Transverse colon (tissue), 4 donors: ENCODE results near the gene ODF2L. TPM values are rescaled to one million over a fixed set of nuclear protein-coding genes. Genes with fewer than 3 reads are reported as not detected.
"Not testable (repeated sequence)": the region's sequence is repeated elsewhere in the genome, so short reads cannot be mapped to it uniquely, and the experiment has no call there.

Experiments used
- DNase-seq: peaks from one replicate; pipeline ENCODE4 v3.0.0-alpha.2; 2019
- H3K27ac ChIP-seq, 4 donors: fragments of 200-600 bp; sonication (generic); 2 replicates each; pipeline ENCODE4 v1.5.1; 2016 to 2018; ENCODE audit warnings: inconsistent platforms in 4 of 4
- H3K27me3 ChIP-seq: fragments of 200-600 bp; sonication (generic); 2 replicates; pipeline ENCODE4 v1.5.1; 2017; ENCODE audit warnings: inconsistent platforms
- H3K36me3 ChIP-seq, 4 donors: fragments of 200-600 bp; sonication (generic); 2 replicates each; pipeline ENCODE4 v1.5.1; 2017 to 2019; ENCODE audit warnings: inconsistent platforms in 4 of 4
- H3K4me1 ChIP-seq, 4 donors: fragments of 200-600 bp; sonication (generic); 2 replicates each; pipeline ENCODE4 v1.5.1; 2017 to 2020; ENCODE audit warnings: inconsistent platforms in 4 of 4
- H3K4me3 ChIP-seq, 4 donors: fragments of 200-600 bp; sonication (generic); 1 replicate in 1 of 4; 2 replicates in 3 of 4; pipeline versions ENCODE4 v1.5.1 to v1.6.1; 2017 to 2019; ENCODE audit warnings: inconsistent platforms in 4 of 4
- H3K9me3 ChIP-seq, 2 donors: fragments of 200-600 bp; sonication (generic); 2 replicates each; pipeline ENCODE4 v1.5.1; 2017 to 2019; ENCODE audit warnings: inconsistent platforms in 2 of 2
- EP300 ChIP-seq: sonication (generic); formaldehyde crosslinking; IDR thresholded peaks from one replicate; pipeline ENCODE4 v1.6.1; 2017; ENCODE audit warnings: antibody characterized with exemption, low read depth
- POLR2A ChIP-seq: fragments of 450-650 bp; IDR thresholded peaks from one replicate; pipeline ENCODE4 v1.6.1; 2016; ENCODE audit warnings: antibody characterized with exemption, mild to moderate bottlenecking, moderate library complexity
- POLR2AphosphoS5 ChIP-seq, 3 donors: sonication (generic); formaldehyde crosslinking; IDR thresholded peaks; one replicate each; pipeline ENCODE4 v1.6.1; 2016; ENCODE audit warnings: antibody characterized with exemption in 3 of 3
- WGBS, 2 donors: methylation state at CpG; one replicate each; pipeline ENCODE4 v1.1.5; 2018; ENCODE audit warnings: low coverage in 1 of 2; 5-methylcytosine and 5-hydroxymethylcytosine counted together
- in situ Hi-C, 4 donors: fragments of 200-750 bp; cut with MboI; loops; one replicate each; pipeline versions ENCODE4 v1.15.0 to v1.15.1; 2017; ENCODE audit warnings: low sequenced_read_pairs in 3 of 4, low pct_ligation_motif_present in 1 of 4, low pct_unique_long_range_greater_than_20kb in 1 of 4
- intact Hi-C: fragments of 100-400 bp; cut with DNase I; formaldehyde crosslinking; loops from one replicate; pipeline ENCODE4 v1.15.1; 2023; ENCODE audit warnings: low total_unique reads
- total RNA-seq, 4 donors: library from RNA; depleted of rRNA; stranded (reverse); fragments of >200 nt; gene quantifications; one replicate each; pipeline ENCODE4 v1.1.0, GENCODE V29; 2016
- TF ChIP-seq, protein P1 (sequence below), 5 experiments: fragments of 200-600 bp in 3 of 5; fragments of 450-650 bp in 2 of 5; sonication (generic) in 3 of 5; IDR thresholded peaks; 1 replicate in 2 of 5; 2 replicates in 3 of 5; pipeline ENCODE4 v1.5.1; 2016 to 2017; ENCODE audit warnings: antibody characterized with exemption in 5 of 5, inconsistent platforms in 3 of 5, mild to moderate bottlenecking in 2 of 5, moderate library complexity in 1 of 5

The ODF2L gene
- total RNA-seq, 4 donors from 2014 or later: 43.6 to 89.2 (median 55.9) TPM

- DNase-seq: no peak
- 92 to 100% methylated on average over 1 of the region's 1 CpG for WGBS, 2 donors
- Histone ChIP-seq H3K27ac (no peak overlapping the region), H3K27me3 (no peaks in the 10 kb centered on the region), H3K4me3 (no peak overlapping the region), H3K9me3 (peaks cover 0 to 4% of the 10 kb centered on the region in 2 donors), H3K4me1 (no peaks in the 10 kb centered on the region), H3K36me3 (peaks cover 0 to 30% (median 17%) of the 10 kb centered on the region in 4 donors)
- TF ChIP-seq POLR2AphosphoS5 (IDR thresholded peaks at IDR 0.05) (no peak), EP300 (no peak), POLR2A (no peak)
- TF ChIP-seq, protein P1, sequence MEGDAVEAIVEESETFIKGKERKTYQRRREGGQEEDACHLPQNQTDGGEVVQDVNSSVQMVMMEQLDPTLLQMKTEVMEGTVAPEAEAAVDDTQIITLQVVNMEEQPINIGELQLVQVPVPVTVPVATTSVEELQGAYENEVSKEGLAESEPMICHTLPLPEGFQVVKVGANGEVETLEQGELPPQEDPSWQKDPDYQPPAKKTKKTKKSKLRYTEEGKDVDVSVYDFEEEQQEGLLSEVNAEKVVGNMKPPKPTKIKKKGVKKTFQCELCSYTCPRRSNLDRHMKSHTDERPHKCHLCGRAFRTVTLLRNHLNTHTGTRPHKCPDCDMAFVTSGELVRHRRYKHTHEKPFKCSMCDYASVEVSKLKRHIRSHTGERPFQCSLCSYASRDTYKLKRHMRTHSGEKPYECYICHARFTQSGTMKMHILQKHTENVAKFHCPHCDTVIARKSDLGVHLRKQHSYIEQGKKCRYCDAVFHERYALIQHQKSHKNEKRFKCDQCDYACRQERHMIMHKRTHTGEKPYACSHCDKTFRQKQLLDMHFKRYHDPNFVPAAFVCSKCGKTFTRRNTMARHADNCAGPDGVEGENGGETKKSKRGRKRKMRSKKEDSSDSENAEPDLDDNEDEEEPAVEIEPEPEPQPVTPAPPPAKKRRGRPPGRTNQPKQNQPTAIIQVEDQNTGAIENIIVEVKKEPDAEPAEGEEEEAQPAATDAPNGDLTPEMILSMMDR (IDR thresholded peaks at IDR 0.05): no peak
- in situ Hi-C loops: no loop called here
- intact Hi-C loops: no loop called here
Observed at GRCh38 chr1:86352086-86352485, 44.0 kb downstream of the ODF2L start.

DNA sequence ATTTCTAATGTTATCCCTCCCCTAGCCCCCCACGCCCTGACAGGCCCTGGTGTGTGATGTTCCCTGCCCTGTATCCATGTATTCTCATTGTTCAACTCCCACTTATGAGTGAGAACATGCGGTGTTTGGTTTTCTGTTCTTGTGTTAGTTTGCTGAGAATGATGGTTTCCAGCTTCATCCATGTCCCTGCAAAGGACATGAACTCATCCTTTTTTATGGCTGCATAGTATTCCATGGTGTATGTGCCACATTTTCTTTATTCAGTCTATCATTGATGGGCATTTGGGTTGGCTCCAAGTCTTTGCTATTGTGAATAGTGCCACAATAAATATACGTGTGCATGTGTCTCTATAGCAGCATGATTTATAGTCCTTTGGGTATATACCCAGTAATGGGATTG lies 45.9 kb downstream of the ODF2L start:
- DNase-seq, H3K9me3 ChIP-seq, H3K27ac ChIP-seq, H3K27me3 ChIP-seq, in situ Hi-C loops, intact Hi-C loops, H3K4me1 ChIP-seq, H3K4me3 ChIP-seq: not testable (repeated sequence)
- 97 to 100% methylated on average over 1 to 3 of the region's 3 CpGs for WGBS, 2 donors
- H3K36me3 ChIP-seq: peaks cover 0 to 30% (median 17%) of the 10 kb centered on the region in 4 donors

DNA sequence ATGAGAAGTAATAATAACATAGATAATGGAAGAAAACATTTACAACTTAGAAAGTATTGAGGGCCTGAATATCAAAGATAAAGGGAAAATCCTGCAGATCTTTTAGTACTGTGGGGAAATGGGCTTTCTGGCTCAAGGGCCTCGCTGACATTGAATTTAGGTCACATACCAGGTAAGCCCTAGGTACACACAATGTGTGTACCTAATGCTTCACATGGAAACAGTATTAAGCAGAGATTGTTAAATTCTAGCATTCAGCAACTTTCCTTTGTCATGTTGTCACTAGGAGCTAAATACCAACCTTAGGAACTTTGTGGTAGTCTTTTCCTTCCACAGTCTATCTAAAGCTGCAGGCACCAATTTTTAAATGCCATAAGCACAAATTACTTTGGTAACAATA lies 49.7 kb downstream of the ODF2L start:
- in situ Hi-C loops: no loop called here
- 92% methylated on average over 1 of the region's 1 CpG; no CpG with 5 or more reads in 1 of the 2 donors for WGBS, 2 donors
- no peaks in the 10 kb centered on the region for H3K4me1 ChIP-seq
- H3K27me3 ChIP-seq: no peaks in the 10 kb centered on the region
- H3K9me3 ChIP-seq: peaks cover 0 to 4% of the 10 kb centered on the region in 2 donors
- peaks cover 0 to 2% (median 0%) of the 10 kb centered on the region in 4 donors for H3K36me3 ChIP-seq
- no peak for TF ChIP-seq EP300
- no peak overlapping the region for H3K27ac ChIP-seq
- intact Hi-C loops: no loop called here
- no peak overlapping the region for H3K4me3 ChIP-seq
- DNase-seq: no peak

GRCh38 chr1:86345042-86345441 lies 51.1 kb downstream of the ODF2L start:
- intact Hi-C loops: no loop called here
- WGBS, 2 donors: 89% methylated on average over 2 of the region's 2 CpGs
- H3K4me3 ChIP-seq: no peak overlapping the region
- in situ Hi-C loops: no loop called here
- H3K27me3 ChIP-seq: no peaks in the 10 kb centered on the region
- H3K36me3 ChIP-seq: no peaks in the 10 kb centered on the region
- no peak overlapping the region for H3K27ac ChIP-seq
- no peaks in the 10 kb centered on the region for H3K9me3 ChIP-seq
- no peaks in the 10 kb centered on the region for H3K4me1 ChIP-seq
- DNase-seq: no peak
- TF ChIP-seq POLR2A (no peak), EP300 (no peak), POLR2AphosphoS5 (IDR thresholded peaks at IDR 0.05) (no peak)
- TF ChIP-seq, protein P1 (IDR thresholded peaks at IDR 0.05): no peak

DNA sequence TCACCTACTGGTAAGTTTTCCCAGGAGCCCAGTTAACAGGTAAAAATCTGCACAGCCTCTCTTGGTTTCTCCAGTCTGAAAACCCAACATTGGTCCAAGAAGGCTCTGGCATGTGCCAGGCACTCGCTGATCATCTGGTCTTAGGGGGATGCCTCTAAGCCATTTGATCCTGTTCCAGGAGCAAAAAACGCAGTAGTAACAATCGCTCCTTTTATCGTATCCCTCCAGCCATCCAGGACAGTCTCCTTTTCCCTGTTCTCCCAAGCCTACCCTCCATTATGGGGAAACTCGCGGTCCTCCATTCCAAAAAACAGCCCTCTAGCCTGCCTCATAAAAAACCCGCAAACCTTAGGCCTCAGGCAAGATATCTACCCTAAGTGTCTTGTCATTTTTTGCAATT lies 56.2 kb downstream of the ODF2L start:
- intact Hi-C loops: no loop called here
- no peak for DNase-seq
- Histone ChIP-seq H3K36me3 (no peaks in the 10 kb centered on the region), H3K27me3 (no peaks in the 10 kb centered on the region), H3K4me1 (no peaks in the 10 kb centered on the region), H3K9me3 (no peaks in the 10 kb centered on the region), H3K27ac (no peak overlapping the region), H3K4me3 (no peak overlapping the region)
- TF ChIP-seq POLR2A (no peak), EP300 (no peak), POLR2AphosphoS5 (IDR thresholded peaks at IDR 0.05) (no peak)
- TF ChIP-seq, protein P1 (IDR thresholded peaks at IDR 0.05): no peak
- 96 to 100% methylated on average over 5 to 7 of the region's 7 CpGs for WGBS, 2 donors
- in situ Hi-C loops: no loop called here
